Sciatic nerve (tissue), 2 donors: ENCODE data around the gene PCNX2. TPM values are rescaled to one million over a fixed set of nuclear protein-coding genes. Genes with fewer than 3 reads are reported as not detected.
"Not testable (repeated sequence)": the region's sequence is repeated elsewhere in the genome, so short reads cannot be mapped to it uniquely, and the experiment has no call there.

ENCODE experiments used
- ATAC-seq: fragments of 200-7000 bp; cut with Tn5 transposase; one replicate; pipeline ENCODE4 v1.9.1; 2020; ENCODE audit warnings: mild to moderate bottlenecking, moderate library complexity
- DNase-seq: peaks from one replicate; pipeline ENCODE4 v3.0.0-alpha.2; 2020; ENCODE audit warnings: low spot score
- intact Hi-C: fragments of 100-400 bp; cut with DNase I; formaldehyde crosslinking; loops from one replicate; pipeline ENCODE4 v1.14.2; 2022
- total RNA-seq: library from RNA; stranded (reverse); fragmentation: NEBNext Ultra II Directional; extraction: Animal tissue kit (Norgen Biotek cat#: 25700); gene quantifications from one replicate; pipeline ENCODE4 v1.2.1, GENCODE V29; 2021
- donor health status: DM: no; HTN: no; CAD: no.
- donor health status: DM: no; HTN: no; CAD: no.

PCNX2 gene
- total RNA-seq, 1 donor from 2014 or later = 16.2 TPM

DNA sequence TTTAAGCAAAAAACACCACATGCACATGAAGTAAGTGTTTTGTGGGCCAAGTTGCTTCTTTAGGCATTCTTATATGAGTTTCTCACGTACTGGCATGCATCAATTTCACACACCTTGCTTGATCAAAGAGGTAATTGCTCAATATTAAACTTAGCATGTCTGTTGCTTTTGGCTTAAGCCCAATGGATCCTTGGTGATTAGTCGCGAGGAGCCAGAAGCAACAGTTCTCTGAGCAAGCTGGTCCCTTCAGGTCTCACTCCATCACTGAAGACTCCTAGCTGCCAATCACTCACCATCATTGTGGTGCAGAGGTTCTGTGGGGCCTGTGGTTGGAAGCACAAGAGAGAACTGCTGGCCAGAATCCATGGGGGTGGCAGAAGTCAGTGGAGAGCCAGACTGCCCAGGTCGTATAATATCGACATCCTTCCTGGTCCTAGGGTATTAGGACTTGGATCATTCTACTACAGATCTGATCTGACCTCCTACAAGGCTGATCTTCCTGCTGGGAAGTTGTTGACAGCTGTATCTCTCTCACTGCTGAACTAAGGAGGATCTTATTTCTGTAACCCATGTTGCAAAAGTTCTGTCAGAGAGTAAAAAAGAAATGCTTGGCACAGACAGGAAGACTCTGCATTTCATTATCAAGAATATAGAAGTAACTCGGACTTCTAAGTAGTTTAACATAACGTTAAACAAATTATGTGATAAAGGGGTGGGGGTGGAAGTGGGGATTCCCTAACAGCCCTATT is 204.6 kb downstream of the PCNX2 start:
- ATAC-seq = no peak
- DNase-seq = no peak
- intact Hi-C loops = no loop called here

DNA sequence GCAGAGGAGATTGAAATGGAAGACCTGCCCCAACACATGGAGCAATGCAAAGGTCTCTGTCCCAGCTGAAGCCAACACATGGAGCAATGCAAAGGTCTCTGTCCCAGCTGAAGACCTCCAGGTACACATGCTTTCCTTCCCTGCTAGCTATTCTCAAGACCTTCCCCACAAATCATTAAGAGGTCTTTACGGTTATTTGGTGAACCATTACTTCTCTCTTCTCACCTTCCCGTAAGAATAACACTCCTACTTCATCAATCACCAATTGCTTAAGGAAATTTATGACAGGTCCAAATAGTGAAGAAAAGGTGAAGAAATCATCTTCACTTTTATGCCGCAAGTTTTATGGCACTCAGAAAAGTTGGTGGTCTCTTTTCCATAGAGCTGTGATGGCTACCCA is 206.3 kb downstream of the PCNX2 start:
- no peak for ATAC-seq

DNA sequence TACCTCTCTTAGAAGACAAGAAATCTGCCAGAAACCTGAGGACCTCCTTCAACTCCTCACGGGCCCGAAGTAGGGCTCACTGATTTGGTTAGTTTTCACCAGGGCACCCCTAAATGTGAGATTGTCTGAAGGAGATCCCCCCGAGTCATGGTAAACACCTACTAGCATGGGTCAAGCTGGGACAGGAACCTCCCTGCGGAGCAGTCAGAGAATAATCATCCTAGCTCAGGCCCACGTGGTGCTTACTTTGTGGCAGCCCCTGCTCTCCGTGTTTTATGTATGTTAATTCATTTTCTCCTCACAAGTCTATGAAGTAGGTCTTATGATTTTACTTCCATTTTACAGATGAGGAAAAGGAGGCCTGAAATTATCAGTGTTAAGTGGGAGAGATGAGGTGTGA is 206.9 kb downstream of the PCNX2 start:
- intact Hi-C loops = no loop called here
- ATAC-seq = no peak
- no peak for DNase-seq

More for the DNA sequence above, 206.3 kb downstream of the PCNX2 start:
- no peak for DNase-seq
- intact Hi-C loops = no loop called here

GRCh38 chr1:233086961-233087881 is 208.3 kb downstream of the PCNX2 start:
- DNase-seq = no peak
- no peak for ATAC-seq

DNA sequence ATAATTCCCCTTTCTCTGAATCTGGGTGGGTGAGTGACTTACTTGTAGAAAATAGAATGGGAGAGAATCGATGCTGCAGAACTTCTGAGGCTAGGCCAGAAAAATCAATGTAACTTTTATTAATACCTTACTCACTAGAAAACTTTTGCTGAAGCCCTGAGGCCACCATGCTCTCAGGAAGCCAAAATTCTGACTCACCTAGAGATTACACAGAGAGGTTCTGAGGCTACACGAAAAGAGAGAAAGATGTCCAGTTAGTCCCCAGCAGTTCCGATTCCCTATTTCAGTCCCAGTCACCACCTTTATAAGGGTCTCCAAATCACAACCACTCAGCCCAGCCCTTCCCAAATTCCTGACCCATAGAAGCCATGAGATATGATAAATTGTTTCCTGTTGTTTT is 210.0 kb downstream of the PCNX2 start:
- no peak for DNase-seq
- no peak for ATAC-seq
- intact Hi-C loops = no loop called here

More at GRCh38 chr1:233086961-233087881, 208.3 kb downstream of the PCNX2 start:
- intact Hi-C loops = no loop called here

GRCh38 chr1:233082778-233083550 is 212.6 kb downstream of the PCNX2 start:
- intact Hi-C loops = no loop called here
- DNase-seq (no peak), ATAC-seq (no peak)

DNA sequence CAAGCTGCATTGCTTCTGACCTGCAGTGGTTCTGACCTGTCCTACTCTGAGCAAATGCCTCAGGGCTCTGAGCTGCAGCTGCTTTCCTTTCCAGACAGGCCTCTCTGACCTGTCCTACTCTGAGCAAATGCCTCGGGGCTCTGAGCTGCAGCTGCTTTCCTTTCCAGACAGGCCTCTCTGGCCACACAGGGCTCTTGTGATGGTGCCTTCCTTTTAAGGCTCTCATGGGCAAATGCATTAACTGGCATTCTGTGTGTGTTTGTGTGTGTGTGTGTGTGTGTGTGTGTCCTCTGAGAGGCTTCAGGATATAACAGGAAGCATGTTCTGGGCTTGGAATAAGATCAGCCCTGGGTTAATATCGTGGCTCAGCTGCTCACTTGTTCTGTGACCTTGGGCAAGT is 213.8 kb downstream of the PCNX2 start:
- DNase-seq = no peak
- intact Hi-C loops = no loop called here
- peak; percentile 76 for ATAC-seq

DNA sequence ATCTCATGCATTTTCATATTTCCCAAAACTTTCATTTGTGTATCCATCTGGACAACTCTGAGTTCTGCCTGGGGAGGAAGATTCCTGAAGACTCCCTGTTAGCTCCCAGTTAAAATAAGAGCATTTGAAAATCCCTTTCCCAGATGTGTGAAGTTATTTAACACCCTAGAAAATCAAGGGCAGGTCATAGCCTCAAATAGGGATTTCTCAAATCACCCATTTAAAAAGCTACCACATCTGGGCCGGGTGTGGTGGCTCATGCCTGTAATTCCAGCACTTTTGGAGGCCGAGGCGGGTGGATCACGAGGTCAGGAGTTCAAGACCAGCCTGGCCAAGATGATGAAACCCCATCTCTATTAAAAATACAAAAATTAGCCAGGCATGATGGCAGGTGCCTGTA is 214.7 kb downstream of the PCNX2 start:
- ATAC-seq, intact Hi-C loops, DNase-seq: not testable (repeated sequence)

- ATAC-seq (no peak), DNase-seq (no peak)
- intact Hi-C loops = no loop called here
Observed at GRCh38 chr1:233080286-233080685, 215.2 kb downstream of the PCNX2 start.

DNA sequence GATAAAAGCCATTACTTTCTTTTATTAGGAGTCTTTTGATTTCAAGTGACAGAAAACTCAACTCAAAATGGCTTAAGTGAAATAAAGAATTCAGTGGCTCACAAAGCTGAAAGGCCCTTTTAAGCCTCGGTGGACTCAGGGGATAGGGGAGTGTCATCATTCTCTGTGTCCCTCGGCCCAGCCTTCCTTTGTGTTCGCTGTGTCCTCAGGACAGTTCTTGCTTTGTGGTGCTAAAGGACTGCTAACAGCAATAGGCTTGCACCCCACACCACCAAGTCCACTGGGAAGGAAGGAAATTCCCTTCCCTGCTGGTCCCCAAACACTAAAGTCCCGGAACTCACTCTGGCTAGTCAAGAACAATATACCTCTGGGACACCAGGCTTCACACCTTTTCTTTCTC is 216.0 kb downstream of the PCNX2 start:
- no peak for DNase-seq
- ATAC-seq = no peak
- intact Hi-C loops = no loop called here

GRCh38 chr1:233078396-233078795 is 217.1 kb downstream of the PCNX2 start:
- intact Hi-C loops = no loop called here
- DNase-seq = no peak
- no peak for ATAC-seq

GRCh38 chr1:233075915-233076295 is 219.6 kb downstream of the PCNX2 start:
- DNase-seq (no peak), ATAC-seq (no peak)
- intact Hi-C loops = no loop called here

- ATAC-seq (no peak), DNase-seq (no peak)
- intact Hi-C loops = no loop called here
Observed at GRCh38 chr1:233066087-233066486, 229.4 kb downstream of the PCNX2 start.

- intact Hi-C loops = no loop called here
- ATAC-seq = no peak
- DNase-seq = no peak
Observed at GRCh38 chr1:233065685-233066084, 229.8 kb downstream of the PCNX2 start.

GRCh38 chr1:233064988-233065387 is 230.5 kb downstream of the PCNX2 start:
- intact Hi-C loops = no loop called here
- no peak for DNase-seq
- ATAC-seq = no peak

DNA sequence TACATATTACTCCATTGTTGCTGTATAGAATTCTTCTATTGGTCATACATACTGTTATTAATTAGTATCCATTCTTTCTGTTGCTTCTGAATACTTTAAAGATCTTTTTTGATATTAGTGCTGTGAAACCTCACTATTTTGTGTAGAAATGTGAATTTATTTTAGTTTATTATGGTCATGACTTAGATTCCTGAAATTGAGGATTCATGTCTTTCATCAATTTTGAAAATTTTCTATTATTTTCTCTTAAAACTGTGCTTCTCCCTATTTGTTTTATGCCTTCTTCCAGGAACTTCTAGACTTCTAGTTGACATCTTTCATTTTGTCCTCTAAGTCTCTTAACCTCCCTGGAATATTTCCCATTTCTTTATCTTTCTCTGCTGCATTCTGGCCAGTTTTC is 232.1 kb downstream of the PCNX2 start:
- intact Hi-C loops = no loop called here
- ATAC-seq = no peak
- no peak for DNase-seq

- intact Hi-C loops = no loop called here
- DNase-seq (no peak), ATAC-seq (no peak)
Observed at GRCh38 chr1:233061265-233061664, 234.3 kb downstream of the PCNX2 start.

- no peak for DNase-seq
- no peak for ATAC-seq
- intact Hi-C loops = no loop called here
Observed at GRCh38 chr1:233060461-233060994, 235.0 kb downstream of the PCNX2 start.

DNA sequence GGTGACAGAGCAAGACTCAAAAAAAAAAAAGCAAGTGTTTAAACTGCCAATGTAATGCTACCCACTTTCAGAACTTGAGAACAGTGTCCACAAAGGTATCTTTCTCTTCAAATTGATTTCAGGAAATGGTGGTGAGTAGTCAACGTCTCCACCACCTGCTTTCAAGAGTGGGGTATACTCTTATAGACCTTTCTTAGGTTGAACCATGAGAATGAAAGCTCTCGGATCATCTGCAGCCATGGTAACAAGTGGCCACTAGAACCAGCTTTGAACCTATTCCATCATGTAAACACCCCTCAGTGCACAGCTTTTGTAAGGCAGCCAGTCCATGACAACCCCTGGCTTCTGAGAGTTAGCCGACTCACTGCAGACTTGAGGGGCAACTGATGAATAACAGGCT is 237.7 kb downstream of the PCNX2 start:
- intact Hi-C loops = no loop called here
- ATAC-seq (no peak), DNase-seq (no peak)
